ENCODE results near the gene PRRC1.
A peak's percentile ranks its signal among the peaks of the same experiment; 100 is the strongest.
"Not testable (repeated sequence)": the region's sequence is repeated elsewhere in the genome, so short reads cannot be mapped to it uniquely, and the experiment has no call there.

The PRRC1 gene

DNA sequence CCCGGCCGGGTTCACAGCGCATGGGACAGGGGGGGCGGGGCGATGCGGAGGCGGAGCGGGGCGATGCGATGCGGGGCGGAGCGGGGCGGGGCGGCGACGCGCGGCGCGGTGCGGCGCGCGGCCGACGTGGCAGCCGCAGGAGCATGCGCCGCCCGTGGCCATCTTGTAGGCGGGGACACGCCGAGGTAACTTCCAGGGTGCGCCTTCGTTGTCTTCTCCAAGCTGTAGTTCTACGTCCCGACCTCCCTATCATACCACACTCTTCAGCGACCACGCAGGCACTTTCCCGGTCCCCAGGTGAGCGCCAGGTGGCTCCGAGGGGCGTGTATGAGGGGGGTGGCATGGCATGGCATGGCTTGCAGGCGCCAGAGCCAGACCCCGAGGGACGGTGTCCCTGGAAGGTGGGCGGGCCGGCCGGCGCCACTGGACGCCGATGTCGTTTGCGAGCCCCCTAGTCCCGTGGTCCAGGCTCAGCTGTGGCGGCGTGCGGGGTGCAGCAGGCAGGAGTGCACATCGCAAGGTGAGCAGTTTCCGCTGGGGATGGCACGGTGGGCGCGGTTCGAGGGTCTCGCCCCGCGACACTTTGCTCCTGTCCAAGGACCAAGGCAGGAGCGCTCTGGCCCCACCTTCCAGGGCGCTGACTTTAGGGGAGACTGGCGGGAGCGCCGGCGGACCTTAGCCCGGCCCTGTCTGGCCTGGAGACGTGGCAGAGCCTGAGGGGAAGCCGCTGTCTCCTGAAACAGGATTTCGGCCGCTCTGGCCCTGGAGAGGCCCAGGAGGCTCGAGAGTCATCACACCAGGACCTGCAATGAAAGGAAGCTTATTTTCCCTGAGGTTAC, at the start of gene PRRC1:
Gene PRRC1 (plus strand): TSS at position 161 of the 839 bp plus-strand sequence. CDS start 5,840 bp downstream, outside the sequence.
- peak; percentile 65 for DNase-seq (ENCODE audit: low read depth in 2 of 2)

GRCh38 chr5:127471211-127471610, 46.2 kb upstream of the PRRC1 start:
- DNase-seq (ENCODE audit: low read depth in 2 of 2): no peak

GRCh38 chr5:127472700-127473099, 44.7 kb upstream of the PRRC1 start:
- no peak for DNase-seq (ENCODE audit: low read depth in 2 of 2)

DNA sequence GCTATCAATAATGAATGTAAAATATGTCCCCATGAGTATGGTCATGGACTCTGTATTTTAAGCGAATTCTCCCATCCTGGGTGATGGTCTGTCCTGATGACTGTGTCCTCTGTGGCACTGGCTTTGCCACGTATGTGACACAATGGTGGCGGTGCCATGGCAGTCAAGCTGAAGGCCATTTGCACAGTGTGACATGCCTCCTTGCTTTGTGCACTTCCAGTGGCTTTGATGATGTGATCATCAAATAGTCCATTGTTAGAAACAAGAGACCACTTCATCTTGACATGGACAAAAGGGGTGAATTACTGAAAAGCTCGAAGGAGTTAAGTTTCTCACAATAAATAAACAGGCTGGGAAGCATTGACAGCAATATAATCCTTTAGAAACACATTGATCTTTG, 31.0 kb upstream of the PRRC1 start:
- no peak for DNase-seq (ENCODE audit: low read depth in 2 of 2)

- DNase-seq (ENCODE audit: low read depth in 2 of 2): no peak
Measured at GRCh38 chr5:127492854-127493738, 24.3 kb upstream of the PRRC1 start.

- DNase-seq (ENCODE audit: low read depth in 2 of 2): no peak
Measured at GRCh38 chr5:127498548-127498947, 18.9 kb upstream of the PRRC1 start.

- DNase-seq (ENCODE audit: low read depth in 2 of 2): no peak
Measured at GRCh38 chr5:127505905-127506304, 11.5 kb upstream of the PRRC1 start.

DNA sequence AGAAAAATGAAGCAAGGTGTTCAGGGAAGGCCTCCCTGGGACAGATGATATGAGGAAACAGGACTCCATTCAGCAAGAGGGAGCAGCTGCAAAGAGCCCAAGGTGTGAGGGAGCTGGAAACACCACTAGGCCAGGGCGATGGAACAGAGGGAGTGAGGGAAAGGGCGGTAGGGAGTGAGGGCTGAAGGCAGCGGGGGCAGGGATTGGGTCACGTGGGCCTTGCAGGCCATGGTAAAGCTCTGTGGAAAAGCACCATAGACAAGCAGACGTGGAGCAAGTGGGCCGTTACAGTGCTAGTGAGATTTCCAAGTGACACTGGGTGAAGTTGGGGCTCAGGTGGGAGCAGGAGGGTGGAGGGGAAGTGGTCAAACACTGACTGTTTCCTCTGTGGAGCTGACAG, 10.8 kb upstream of the PRRC1 start:
- no peak for DNase-seq (ENCODE audit: low read depth in 2 of 2)

DNA sequence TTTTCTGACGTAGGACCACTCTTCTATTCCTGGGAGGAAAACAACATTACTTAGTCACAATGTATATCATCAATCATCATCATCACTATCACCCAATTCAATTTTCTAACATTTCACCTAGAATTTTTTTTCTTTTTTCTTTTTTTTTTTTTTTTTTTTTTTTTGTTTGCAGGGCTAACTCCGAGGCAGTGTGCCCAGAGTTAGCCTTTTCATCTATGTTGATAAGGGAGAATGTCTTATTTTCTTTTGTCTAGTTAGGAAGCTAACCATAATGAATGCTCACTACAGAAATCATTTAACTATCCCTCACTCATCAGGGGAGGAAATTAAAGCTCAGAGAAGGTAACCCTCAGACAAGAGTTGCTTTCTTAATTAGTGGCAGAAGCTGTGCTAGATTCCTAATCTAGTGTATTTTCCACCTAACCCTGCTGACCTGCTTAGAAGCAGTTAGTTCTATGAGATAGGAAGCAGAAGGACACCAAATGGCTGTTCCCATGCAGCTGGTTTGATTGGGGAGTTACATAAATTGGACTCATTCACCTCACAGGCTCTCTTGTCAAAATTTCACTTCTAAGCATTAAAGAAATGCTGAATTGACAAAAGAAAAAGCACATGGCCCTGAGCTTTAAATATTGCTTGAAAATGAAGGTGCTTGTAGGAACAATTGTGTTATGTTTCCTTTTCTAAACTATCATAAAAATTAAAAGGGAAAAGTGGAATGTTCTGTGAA, 8.6 kb upstream of the PRRC1 start:
- DNase-seq (ENCODE audit: low read depth in 2 of 2): no peak

DNA sequence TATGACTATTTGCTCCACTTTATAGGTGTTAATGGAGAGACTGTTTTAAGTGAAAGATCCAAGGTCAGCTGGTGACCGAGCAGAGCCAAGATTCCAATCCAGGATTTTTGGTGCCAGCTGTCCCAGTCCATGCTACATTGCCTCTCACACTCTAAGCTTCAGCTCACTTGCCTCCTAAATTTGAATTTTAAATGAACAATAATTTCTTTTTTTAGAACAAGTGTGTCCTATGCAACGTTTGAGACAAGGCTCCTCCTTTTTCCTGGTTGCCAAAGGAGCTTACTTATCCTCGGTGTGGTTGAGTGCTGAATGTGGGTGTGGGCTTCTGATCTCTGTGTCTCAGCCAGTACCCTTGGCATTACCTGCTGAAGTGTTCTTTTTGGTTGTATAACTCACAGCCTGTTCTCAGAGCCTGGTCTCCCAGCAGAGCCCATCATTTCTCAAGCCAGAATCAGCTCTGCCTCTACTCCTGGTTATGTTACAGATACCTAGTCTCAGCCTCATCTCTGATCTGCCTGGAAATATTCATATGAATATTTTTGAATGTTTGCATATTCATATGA, 4.0 kb upstream of the PRRC1 start:
- DNase-seq (ENCODE audit: low read depth in 2 of 2): no peak

DNA sequence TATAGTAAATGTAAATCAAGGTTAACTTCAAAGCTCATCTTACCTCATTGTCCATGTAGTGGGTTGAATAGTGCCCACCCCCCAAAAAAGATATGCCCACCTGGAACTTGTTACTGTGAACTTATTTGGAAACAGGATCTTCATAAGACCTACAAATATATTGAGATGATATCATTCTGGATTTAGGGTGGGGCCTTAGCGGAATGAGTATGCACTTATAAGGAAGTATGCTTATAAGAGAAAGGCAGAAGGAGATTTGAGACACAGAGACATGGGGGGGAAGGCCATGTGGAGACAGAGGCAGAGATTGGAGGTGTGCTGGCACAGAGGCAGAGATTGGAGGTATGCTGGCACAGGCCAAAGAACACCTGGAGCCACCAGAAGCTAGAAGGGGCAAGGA, 2.6 kb upstream of the PRRC1 start:
- no peak for DNase-seq (ENCODE audit: low read depth in 2 of 2)

DNA sequence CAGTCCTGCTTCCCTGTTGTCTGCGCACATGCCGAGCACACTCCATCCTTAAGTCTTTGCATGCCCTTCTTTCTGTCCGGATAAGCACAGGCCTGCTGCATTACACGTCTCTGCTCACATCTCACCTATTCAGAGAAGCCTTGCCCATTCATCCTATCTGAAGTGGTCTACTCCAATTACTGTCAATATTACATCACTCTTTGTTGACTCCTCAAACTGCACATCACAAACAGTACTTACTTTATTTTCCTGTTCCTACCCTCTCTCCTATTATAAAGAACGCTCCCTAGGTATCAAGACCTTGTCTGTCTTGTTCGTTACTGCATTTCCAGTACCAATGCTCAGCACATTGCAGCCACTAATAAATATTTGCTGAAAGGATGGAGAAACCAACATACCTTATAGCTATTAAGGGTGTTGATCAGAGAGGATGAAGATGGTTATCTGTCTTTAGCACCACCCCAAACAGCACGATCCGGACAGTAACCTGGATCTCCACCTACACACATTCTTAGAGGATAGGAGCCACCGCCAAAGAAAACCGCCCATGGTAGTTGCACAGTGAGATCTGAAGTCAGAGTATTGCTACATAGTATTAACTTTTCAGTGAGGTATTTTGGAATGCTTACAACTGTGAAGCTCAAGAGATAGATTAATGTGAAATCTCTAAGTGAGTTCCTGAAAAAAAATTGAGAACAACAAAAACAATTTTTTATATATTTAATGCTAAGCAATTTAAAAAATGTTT, 1.6 kb upstream of the PRRC1 start:
- DNase-seq (ENCODE audit: low read depth in 2 of 2): no peak

- DNase-seq (ENCODE audit: low read depth in 2 of 2): no peak
Measured at GRCh38 chr5:127517110-127517479, 345 bp upstream of the PRRC1 start.

DNA sequence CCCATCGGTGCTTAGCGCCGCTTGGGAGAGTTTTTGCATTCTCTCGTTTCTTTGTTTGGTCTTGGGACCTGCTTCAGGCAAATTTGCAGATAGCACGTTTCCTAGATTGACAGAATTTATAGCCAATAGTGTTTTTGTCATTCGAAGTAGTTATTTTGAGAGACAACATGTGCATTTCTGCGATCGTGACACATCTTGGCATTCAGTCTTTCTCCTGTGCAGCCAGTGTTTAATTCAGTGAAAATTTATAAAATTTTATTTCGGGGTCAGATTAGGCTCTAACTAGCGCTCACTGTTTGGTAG, 830 bp downstream of the PRRC1 start:
- no peak for DNase-seq (ENCODE audit: low read depth in 2 of 2)

DNA sequence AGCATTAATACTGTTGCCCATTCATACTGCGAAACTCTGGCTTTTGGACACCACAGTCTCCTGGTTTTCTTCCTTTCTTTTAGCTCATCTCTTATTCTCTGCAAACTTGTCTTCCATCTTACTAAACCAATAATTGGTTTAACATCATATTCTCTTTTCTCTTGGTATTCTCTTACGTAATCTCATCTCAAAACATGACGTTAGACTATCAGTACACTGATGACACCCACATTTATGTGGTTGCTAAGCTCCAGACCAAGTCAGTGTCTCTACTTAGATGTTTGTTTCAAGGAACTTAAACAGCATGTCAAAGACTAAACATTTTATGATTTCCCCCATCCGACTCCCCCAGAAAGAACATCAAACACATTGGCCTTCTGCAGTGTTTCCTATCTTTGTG, 2.1 kb downstream of the PRRC1 start:
- DNase-seq (ENCODE audit: low read depth in 2 of 2): no peak

DNA sequence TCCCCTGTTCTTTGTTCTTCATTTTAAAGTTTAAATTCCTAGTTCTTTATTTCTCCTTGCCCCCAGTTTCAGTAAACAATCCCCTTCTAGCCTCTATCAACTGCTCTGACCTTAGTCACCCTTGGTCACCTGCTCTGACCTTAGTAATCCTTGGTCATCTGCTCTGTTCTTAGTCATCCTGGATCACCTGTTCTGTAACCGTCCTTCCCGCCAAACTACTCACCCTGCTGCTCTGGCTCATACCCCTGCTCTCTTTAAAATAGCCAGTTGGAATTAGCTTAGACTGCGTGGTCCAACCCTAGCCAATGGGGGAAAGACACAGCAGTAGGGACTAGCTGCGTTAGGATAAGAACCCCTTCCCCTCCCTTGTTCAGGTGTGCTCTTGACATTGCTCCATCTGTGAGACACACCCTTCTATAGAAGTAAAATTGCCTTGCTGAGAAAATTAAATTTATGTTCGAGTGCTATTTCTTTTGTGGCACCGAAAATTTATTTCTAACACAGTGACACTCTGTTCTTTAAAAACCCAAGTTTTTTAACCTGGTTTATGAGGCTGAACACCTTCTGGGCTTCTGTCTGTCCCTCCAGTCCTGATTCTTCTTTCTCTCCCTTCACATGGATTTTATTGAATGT, 3.8 kb downstream of the PRRC1 start:
- DNase-seq (ENCODE audit: low read depth in 2 of 2): no peak

DNA sequence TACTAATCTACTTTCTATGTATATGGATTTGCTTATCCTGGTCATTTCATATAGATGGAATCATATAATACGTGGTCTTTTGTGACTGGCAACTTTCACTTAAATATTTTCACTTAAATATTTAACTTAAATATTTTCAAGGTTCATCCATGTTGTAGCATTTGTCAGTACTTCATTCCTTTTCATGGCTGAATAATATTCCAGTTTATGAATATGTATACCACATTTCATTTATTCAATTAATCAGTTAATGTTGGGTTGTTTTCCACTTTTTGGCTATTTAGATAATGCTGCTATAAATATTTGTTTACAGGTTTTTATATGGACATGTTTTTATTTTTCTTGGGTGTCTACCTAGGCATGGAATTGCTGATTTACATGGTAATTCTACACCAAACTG, 7.7 kb downstream of the PRRC1 start:
- DNase-seq (ENCODE audit: low read depth in 2 of 2): no peak

DNA sequence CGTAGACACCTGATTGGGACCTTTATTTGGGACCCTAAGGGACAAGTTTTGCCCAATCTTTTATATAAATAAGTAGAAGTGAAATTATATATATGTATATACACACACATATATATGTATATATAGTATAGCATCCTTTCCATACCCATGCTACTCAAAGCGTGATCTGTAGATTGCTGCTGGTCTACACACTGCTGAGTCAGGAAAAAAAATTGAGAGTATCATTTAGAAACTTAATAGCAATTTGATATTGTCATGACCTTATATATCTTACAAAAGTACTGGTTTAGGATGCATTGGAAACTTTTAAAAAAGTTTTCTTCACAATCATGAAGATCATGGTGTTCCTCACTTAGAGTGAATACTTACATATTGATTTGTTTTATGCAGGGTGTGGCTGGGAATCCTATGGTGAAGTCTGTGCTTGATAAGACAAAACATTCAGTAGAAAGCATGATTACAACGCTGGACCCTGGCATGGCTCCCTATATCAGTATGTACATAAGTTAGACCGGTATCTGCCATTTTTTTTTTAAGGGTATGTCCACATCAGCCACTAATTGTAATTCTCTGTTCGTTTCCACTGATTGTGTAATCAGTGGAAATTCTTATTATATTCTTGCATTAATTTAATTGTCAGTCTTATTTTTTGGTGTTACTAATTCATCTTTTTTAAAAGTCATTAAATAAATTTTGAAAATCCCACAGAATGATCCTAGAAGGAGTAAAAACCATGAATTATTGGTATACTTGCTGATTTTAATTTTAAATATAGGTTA, 12.7 kb downstream of the PRRC1 start:
- no peak for DNase-seq (ENCODE audit: low read depth in 2 of 2)

DNA sequence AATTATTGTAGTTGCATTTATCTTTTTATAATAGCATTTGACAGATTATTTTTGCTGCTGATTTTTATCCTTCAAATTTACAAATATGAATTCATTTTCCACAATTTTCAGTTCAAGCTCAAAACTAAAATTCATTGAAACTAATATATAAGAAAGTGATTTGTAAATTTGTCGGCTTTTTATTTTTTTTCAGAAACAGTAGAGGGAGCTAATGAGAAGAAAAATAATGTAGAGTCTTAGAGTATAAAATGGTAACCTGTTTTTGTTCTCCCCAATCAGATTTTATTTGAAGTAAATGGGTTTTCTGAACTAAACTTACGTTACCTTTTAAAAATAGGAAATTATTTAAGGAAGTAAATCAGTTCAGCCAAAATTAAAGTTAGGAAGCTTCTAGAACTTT, 19.2 kb downstream of the PRRC1 start:
- no peak for DNase-seq (ENCODE audit: low read depth in 2 of 2)

- not testable (repeated sequence) for DNase-seq (ENCODE audit: low read depth in 2 of 2)
Measured at GRCh38 chr5:127540553-127540952, 23.1 kb downstream of the PRRC1 start.

Measured in activated CD8-positive, alpha-beta memory T cell treated with anti-CD3 and anti-CD28 coated beads for 4 hours (primary cell).